ENCODE results near the gene THBS1. TPM values are rescaled to one million over a fixed set of nuclear protein-coding genes. Genes with fewer than 3 reads are reported as not detected.

The THBS1 gene
- total RNA-seq, 1 experiment from 2014 or later: 305 TPM

Other genes starting within 250 kb of the THBS1 start
- 0.07 and 0.81 TPM in 2 replicates for gene FSIP1, start 201.8 kb downstream of the THBS1 start, total RNA-seq (2014; rRNA removed)

All from PC-3 (cell line).